WERI-Rb-1 (cell line): ENCODE results near the gene PI4K2A.

Experiments used
- DNase-seq: peaks from one replicate; pipeline ENCODE4 v3.0.0-alpha.2; 2020
- H3K27ac ChIP-seq: fragments of 250-450 bp; sonication (Bioruptor Pico); 2 replicates; pipeline ENCODE4 v1.5.1; 2020; ENCODE audit warnings: mild to moderate bottlenecking, moderate library complexity
- H3K27me3 ChIP-seq: fragments of 250-450 bp; sonication (Bioruptor Pico); 2 replicates; pipeline ENCODE4 v1.5.1; 2021; ENCODE audit warnings: mild to moderate bottlenecking, low read depth, moderate library complexity; ENCODE audit not compliant: insufficient read depth, severe bottlenecking
- H3K36me3 ChIP-seq: fragments of 250-450 bp; sonication (Bioruptor Pico); 2 replicates; pipeline ENCODE4 v1.5.1; 2020; ENCODE audit warnings: mild to moderate bottlenecking, moderate library complexity
- H3K4me3 ChIP-seq: 2 replicates; pipeline ENCODE4 v1.5.1; 2011; ENCODE audit warnings: low read depth, mild to moderate bottlenecking, control low read depth, low read length
- H3K9me3 ChIP-seq: fragments of 250-450 bp; sonication (Bioruptor Pico); 2 replicates; pipeline ENCODE4 v1.5.1; 2021; ENCODE audit warnings: mild to moderate bottlenecking, moderate library complexity; ENCODE audit not compliant: severe bottlenecking
- TF ChIP-seq, protein P1 (sequence below): IDR thresholded peaks from 2 replicates; pipeline ENCODE4 v1.5.1; 2011; ENCODE audit warnings: low read depth, mild to moderate bottlenecking, control low read depth, inconsistent platforms, low read length

PI4K2A gene

DNA sequence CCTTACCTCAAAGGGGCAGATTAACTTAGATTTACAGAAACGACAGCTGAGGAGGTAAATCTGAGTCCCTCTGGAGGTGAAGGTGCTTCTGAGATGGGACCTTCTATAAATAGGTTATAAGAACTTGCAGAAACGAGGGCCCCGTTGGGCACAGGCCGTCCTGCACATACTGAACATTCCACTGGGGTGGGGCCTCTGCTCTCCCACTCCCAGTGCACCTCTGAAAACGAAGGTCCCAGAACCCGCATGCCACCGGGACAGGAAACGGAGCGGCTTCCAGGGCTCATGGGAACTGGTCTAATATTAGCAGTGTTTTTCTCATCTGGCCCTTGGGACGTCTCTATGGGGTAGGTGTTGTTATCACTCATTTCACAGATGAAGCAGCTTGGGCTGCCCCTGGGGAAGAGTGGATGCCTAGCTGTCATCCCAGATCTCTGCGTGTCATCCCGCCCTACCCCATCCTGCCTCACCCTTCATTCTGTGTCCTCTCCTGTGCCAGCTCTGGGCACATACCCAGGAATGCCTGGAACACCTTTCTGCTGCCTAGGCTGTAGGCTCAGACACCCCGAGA, 31.4 kb upstream of the PI4K2A start:
- Histone ChIP-seq H3K4me3 (no peak overlapping the region), H3K36me3 (no peaks in the 10 kb centered on the region), H3K27me3 (no peaks in the 10 kb centered on the region), H3K9me3 (no peaks in the 10 kb centered on the region), H3K27ac (no peak overlapping the region)
- TF ChIP-seq, protein P1, sequence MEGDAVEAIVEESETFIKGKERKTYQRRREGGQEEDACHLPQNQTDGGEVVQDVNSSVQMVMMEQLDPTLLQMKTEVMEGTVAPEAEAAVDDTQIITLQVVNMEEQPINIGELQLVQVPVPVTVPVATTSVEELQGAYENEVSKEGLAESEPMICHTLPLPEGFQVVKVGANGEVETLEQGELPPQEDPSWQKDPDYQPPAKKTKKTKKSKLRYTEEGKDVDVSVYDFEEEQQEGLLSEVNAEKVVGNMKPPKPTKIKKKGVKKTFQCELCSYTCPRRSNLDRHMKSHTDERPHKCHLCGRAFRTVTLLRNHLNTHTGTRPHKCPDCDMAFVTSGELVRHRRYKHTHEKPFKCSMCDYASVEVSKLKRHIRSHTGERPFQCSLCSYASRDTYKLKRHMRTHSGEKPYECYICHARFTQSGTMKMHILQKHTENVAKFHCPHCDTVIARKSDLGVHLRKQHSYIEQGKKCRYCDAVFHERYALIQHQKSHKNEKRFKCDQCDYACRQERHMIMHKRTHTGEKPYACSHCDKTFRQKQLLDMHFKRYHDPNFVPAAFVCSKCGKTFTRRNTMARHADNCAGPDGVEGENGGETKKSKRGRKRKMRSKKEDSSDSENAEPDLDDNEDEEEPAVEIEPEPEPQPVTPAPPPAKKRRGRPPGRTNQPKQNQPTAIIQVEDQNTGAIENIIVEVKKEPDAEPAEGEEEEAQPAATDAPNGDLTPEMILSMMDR, result no peak
- DNase-seq, result no peak

GRCh38 chr10:97611473-97611872, 29.0 kb upstream of the PI4K2A start:
- Histone ChIP-seq H3K4me3 (no peak overlapping the region), H3K36me3 (no peaks in the 10 kb centered on the region), H3K27me3 (no peaks in the 10 kb centered on the region), H3K27ac (no peak overlapping the region), H3K9me3 (no peaks in the 10 kb centered on the region)
- TF ChIP-seq, protein P1, result no peak
- DNase-seq, result no peak

- H3K9me3 ChIP-seq, result no peaks in the 10 kb centered on the region
- TF ChIP-seq, protein P1, result peak; percentile 28; the same call in 1 of the 2 replicates
- H3K4me3 ChIP-seq, result no peak overlapping the region
- DNase-seq, result peak; percentile 20
- no peaks in the 10 kb centered on the region for H3K27me3 ChIP-seq
- no peaks in the 10 kb centered on the region for H3K36me3 ChIP-seq
- H3K27ac ChIP-seq, result no peak overlapping the region
Measured at GRCh38 chr10:97612386-97612785, 28.1 kb upstream of the PI4K2A start.

DNA sequence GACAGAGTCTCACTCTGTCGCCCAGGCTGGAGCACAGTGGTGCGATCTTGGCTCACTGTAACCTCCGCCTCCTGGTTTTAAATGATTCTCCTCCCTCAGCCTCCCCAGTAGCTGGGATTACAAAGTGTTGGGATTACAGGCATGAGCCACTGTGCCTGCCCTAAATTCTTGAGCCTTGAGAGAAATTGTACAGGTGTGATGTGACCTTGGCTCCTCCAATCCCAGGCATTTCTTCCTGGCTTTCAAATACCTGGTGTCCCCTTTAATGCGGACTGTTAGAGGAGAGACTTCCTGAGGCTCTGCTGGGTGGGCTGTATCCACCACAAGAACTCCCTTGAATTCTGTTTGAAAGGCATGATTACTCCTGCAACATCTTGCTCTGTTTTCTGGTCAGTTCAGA, 22.2 kb upstream of the PI4K2A start:
- DNase-seq, result no peak
- Histone ChIP-seq H3K9me3 (no peaks in the 10 kb centered on the region), H3K36me3 (no peaks in the 10 kb centered on the region), H3K27ac (no peak overlapping the region), H3K27me3 (no peaks in the 10 kb centered on the region), H3K4me3 (no peak overlapping the region)
- TF ChIP-seq, protein P1, result no peak

- H3K27ac ChIP-seq, result no peak overlapping the region
- TF ChIP-seq, protein P1, result no peak
- H3K9me3 ChIP-seq, result no peaks in the 10 kb centered on the region
- DNase-seq, result no peak
- H3K27me3 ChIP-seq, result no peaks in the 10 kb centered on the region
- H3K36me3 ChIP-seq, result no peaks in the 10 kb centered on the region
- H3K4me3 ChIP-seq, result no peak overlapping the region
Measured at GRCh38 chr10:97618733-97619132, 21.7 kb upstream of the PI4K2A start.

GRCh38 chr10:97623277-97623676, 17.2 kb upstream of the PI4K2A start:
- TF ChIP-seq, protein P1, result no peak
- Histone ChIP-seq H3K27ac (no peak overlapping the region), H3K4me3 (no peak overlapping the region)

More at GRCh38 chr10:97623277-97623676, 17.2 kb upstream of the PI4K2A start:
- no peak for DNase-seq
- Histone ChIP-seq H3K27me3 (no peaks in the 10 kb centered on the region), H3K36me3 (no peaks in the 10 kb centered on the region), H3K9me3 (no peaks in the 10 kb centered on the region)
